Measurements from ENCODE around the gene C7orf57.
"Not testable (repeated sequence)": the region's sequence is repeated elsewhere in the genome, so short reads cannot be mapped to it uniquely, and the experiment has no call there.

Gene C7orf57
- total RNA-seq = 0.35 to 0.77 (median 0.69) reads per million in 3 donors

DNA sequence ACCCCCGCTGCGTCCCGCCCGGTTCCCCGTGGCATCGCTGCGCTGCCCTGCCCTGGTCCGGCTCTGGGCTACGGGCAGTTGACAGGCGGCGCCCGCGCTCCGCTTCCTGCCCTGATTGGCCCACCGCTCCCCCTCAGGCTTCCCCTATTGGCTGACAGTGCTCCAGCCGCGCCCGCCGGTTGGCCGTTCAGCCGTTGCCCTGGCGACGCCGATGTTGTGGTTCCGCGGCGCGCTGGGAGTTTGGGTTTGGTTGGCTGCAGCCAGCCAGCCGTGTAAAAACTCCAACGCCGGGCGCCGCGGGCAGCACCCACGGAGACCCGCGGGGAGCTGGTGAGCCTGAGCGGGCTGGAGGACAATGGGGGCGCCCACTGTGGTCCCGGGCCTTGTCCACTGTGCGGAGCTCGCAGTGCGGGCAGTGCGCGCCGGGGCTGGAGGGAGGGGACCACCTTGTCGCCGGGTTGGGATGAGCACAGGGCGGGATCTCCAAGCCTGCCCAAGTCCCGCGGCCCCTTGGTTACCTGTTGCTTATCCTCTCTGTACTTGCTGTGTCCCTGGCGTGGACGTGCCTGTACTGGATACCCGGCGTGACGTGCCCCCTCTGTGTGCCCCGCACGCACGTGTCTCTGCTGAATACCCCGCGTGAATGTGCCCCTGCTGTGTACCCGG lies at the start of gene C7orf57:
Gene C7orf57, plus strand, starts transcription at position 243 of the 666 bp plus-strand sequence. CDS start 766 bp downstream, outside the sequence.
- Histone ChIP-seq H3K4me3 (ENCODE audit: insufficient read depth, low read depth, low read length, poor library complexity, severe bottlenecking) (peak within 1 kb of the TSS; percentile 58), H3K36me3 (ENCODE audit: control insufficient read depth, insufficient read depth, low read length) (no peaks in the 10 kb centered on the region), H3K9me3 (ENCODE audit: control insufficient read depth, low read length) (no peaks in the 10 kb centered on the region), H3K27ac (ENCODE audit: insufficient read depth, low read length, poor library complexity, severe bottlenecking) (no peak within 1 kb of the TSS), H3K4me1 (ENCODE audit: control insufficient read depth, insufficient read depth, low read length, poor library complexity, severe bottlenecking) (peaks cover 8% of the 10 kb centered on the region), H3K27me3 (replicated peaks; ENCODE audit: control insufficient read depth, insufficient read depth, low read length, poor library complexity, severe bottlenecking) (peaks cover 6% of the 10 kb centered on the region)
- peak; percentile 84 to 87 (median 86) for DNase-seq

- Histone ChIP-seq H3K4me3 (ENCODE audit: insufficient read depth, low read depth, low read length, poor library complexity, severe bottlenecking) (no peak overlapping the region), H3K36me3 (ENCODE audit: control insufficient read depth, insufficient read depth, low read length) (no peaks in the 10 kb centered on the region), H3K9me3 (ENCODE audit: control insufficient read depth, low read length) (no peaks in the 10 kb centered on the region), H3K27ac (ENCODE audit: insufficient read depth, low read length, poor library complexity, severe bottlenecking) (no peak overlapping the region), H3K27me3 (replicated peaks; ENCODE audit: control insufficient read depth, insufficient read depth, low read length, poor library complexity, severe bottlenecking) (no peaks in the 10 kb centered on the region), H3K4me1 (ENCODE audit: control insufficient read depth, insufficient read depth, low read length, poor library complexity, severe bottlenecking) (peaks cover 4% of the 10 kb centered on the region)
- no peak for DNase-seq
Observed at GRCh38 chr7:47988496-47989386, 46.6 kb upstream of the C7orf57 start.

DNA sequence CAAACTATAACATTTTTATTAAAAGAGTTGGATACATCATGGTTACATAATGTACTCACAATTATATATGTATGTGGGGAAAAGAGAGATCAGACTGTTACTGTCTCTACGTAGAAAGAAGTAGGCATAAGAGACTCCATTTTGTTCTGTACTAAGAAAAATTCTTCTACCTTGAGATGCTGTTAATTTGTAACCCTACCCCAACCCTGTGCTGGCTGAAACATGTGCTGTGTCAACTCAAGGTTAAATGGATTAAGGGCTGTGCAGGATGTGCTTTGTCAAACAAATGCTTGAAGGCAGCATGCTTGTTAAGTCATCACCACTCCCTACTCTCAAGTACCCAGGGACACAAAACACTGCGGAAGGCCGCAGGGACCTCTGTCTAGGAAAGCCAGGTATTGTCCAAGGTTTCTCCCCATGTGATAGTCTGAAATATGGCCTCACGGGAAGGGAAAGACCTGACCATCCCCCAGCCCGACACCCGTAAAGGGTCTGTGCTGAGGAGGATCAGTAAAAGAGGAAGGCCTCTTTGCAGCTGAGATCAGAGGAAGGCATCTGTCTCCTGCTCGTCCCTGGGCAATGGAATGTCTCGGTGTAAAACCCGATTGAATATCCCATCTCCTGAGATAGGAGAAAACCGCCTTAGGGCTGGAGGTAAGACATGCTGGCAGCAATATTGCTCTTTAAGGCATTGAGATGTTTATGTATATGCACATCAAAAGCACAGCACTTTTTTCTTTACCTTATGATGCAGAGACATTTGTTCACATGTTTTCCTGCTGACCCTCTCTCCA lies 45.5 kb upstream of the C7orf57 start:
- H3K27me3 ChIP-seq (replicated peaks; ENCODE audit: control insufficient read depth, insufficient read depth, low read length, poor library complexity, severe bottlenecking); DNase-seq; H3K4me3 ChIP-seq (ENCODE audit: insufficient read depth, low read depth, low read length, poor library complexity, severe bottlenecking); H3K27ac ChIP-seq (ENCODE audit: insufficient read depth, low read length, poor library complexity, severe bottlenecking); H3K9me3 ChIP-seq (ENCODE audit: control insufficient read depth, low read length); H3K4me1 ChIP-seq (ENCODE audit: control insufficient read depth, insufficient read depth, low read length, poor library complexity, severe bottlenecking); H3K36me3 ChIP-seq (ENCODE audit: control insufficient read depth, insufficient read depth, low read length): not testable (repeated sequence)

GRCh38 chr7:47990592-47990991 lies 44.8 kb upstream of the C7orf57 start:
- peaks cover 4% of the 10 kb centered on the region for H3K4me1 ChIP-seq (ENCODE audit: control insufficient read depth, insufficient read depth, low read length, poor library complexity, severe bottlenecking)
- H3K27me3 ChIP-seq (replicated peaks; ENCODE audit: control insufficient read depth, insufficient read depth, low read length, poor library complexity, severe bottlenecking) = no peaks in the 10 kb centered on the region
- no peak overlapping the region for H3K4me3 ChIP-seq (ENCODE audit: insufficient read depth, low read depth, low read length, poor library complexity, severe bottlenecking)
- no peaks in the 10 kb centered on the region for H3K36me3 ChIP-seq (ENCODE audit: control insufficient read depth, insufficient read depth, low read length)
- no peak overlapping the region for H3K27ac ChIP-seq (ENCODE audit: insufficient read depth, low read length, poor library complexity, severe bottlenecking)
- no peaks in the 10 kb centered on the region for H3K9me3 ChIP-seq (ENCODE audit: control insufficient read depth, low read length)
- DNase-seq = no peak

DNA sequence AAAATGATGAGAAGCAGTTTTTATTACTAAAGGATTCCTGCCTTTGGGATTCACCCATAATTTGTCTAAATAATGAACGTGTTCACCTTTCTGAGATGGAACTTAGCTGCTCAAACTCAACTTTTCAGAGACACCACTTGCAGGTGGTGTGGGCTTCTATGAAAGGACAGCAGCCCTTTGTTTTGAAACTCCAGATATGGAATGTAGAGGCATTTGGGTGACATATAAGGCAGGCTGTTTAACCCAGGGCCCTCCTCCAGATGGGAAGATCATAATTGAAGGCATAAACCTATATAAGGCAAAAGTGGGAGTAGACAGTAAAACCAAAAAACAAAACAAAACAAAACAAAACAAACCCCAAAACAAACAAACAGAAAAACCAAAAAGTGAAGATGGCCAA lies 44.1 kb upstream of the C7orf57 start:
- Histone ChIP-seq H3K36me3 (ENCODE audit: control insufficient read depth, insufficient read depth, low read length) (no peaks in the 10 kb centered on the region), H3K9me3 (ENCODE audit: control insufficient read depth, low read length) (no peaks in the 10 kb centered on the region), H3K27me3 (replicated peaks; ENCODE audit: control insufficient read depth, insufficient read depth, low read length, poor library complexity, severe bottlenecking) (no peaks in the 10 kb centered on the region), H3K27ac (ENCODE audit: insufficient read depth, low read length, poor library complexity, severe bottlenecking) (peak overlapping the region; percentile 54), H3K4me1 (ENCODE audit: control insufficient read depth, insufficient read depth, low read length, poor library complexity, severe bottlenecking) (peaks cover 4% of the 10 kb centered on the region), H3K4me3 (ENCODE audit: insufficient read depth, low read depth, low read length, poor library complexity, severe bottlenecking) (peak overlapping the region; percentile 55)
- no peak for DNase-seq

- Histone ChIP-seq H3K27ac (ENCODE audit: insufficient read depth, low read length, poor library complexity, severe bottlenecking) (peak overlapping the region; percentile 54), H3K27me3 (replicated peaks; ENCODE audit: control insufficient read depth, insufficient read depth, low read length, poor library complexity, severe bottlenecking) (no peaks in the 10 kb centered on the region), H3K36me3 (ENCODE audit: control insufficient read depth, insufficient read depth, low read length) (no peaks in the 10 kb centered on the region), H3K4me3 (ENCODE audit: insufficient read depth, low read depth, low read length, poor library complexity, severe bottlenecking) (peak overlapping the region; percentile 55), H3K9me3 (ENCODE audit: control insufficient read depth, low read length) (no peaks in the 10 kb centered on the region), H3K4me1 (ENCODE audit: control insufficient read depth, insufficient read depth, low read length, poor library complexity, severe bottlenecking) (peaks cover 4% of the 10 kb centered on the region)
- DNase-seq = peak; percentile 61 to 69 (median 68)
Observed at GRCh38 chr7:47991741-47992311, 43.5 kb upstream of the C7orf57 start.

GRCh38 chr7:47992446-47992845 lies 42.9 kb upstream of the C7orf57 start:
- Histone ChIP-seq H3K4me3 (ENCODE audit: insufficient read depth, low read depth, low read length, poor library complexity, severe bottlenecking) (no peak overlapping the region), H3K9me3 (ENCODE audit: control insufficient read depth, low read length) (no peaks in the 10 kb centered on the region), H3K36me3 (ENCODE audit: control insufficient read depth, insufficient read depth, low read length) (no peaks in the 10 kb centered on the region), H3K27ac (ENCODE audit: insufficient read depth, low read length, poor library complexity, severe bottlenecking) (peak overlapping the region; percentile 54), H3K4me1 (ENCODE audit: control insufficient read depth, insufficient read depth, low read length, poor library complexity, severe bottlenecking) (peaks cover 4% of the 10 kb centered on the region), H3K27me3 (replicated peaks; ENCODE audit: control insufficient read depth, insufficient read depth, low read length, poor library complexity, severe bottlenecking) (no peaks in the 10 kb centered on the region)
- no peak for DNase-seq

DNA sequence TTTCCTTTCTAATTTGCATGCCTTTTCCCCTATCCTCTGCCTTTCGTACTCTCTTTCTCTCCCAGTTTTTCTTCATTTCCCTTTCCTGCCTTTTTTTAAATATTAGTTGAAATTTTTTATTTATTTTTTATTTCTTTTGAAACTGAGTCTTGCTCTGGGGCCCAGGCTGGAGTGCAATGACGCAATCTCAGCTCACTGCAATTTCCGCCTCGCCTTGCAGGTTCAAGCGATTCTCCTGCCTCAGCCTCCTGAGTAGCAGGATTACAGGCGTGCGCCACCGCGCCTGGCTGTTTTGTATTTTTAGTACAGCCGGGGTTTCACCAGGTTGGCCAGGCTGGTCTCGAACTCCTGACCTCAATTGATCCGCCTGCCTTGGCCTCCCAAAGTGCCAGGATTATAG lies 35.9 kb upstream of the C7orf57 start:
- DNase-seq = no peak
- Histone ChIP-seq H3K9me3 (ENCODE audit: control insufficient read depth, low read length) (no peaks in the 10 kb centered on the region), H3K4me1 (ENCODE audit: control insufficient read depth, insufficient read depth, low read length, poor library complexity, severe bottlenecking) (no peaks in the 10 kb centered on the region), H3K36me3 (ENCODE audit: control insufficient read depth, insufficient read depth, low read length) (no peaks in the 10 kb centered on the region), H3K27ac (ENCODE audit: insufficient read depth, low read length, poor library complexity, severe bottlenecking) (no peak overlapping the region), H3K27me3 (replicated peaks; ENCODE audit: control insufficient read depth, insufficient read depth, low read length, poor library complexity, severe bottlenecking) (no peaks in the 10 kb centered on the region), H3K4me3 (ENCODE audit: insufficient read depth, low read depth, low read length, poor library complexity, severe bottlenecking) (no peak overlapping the region)

- not testable (repeated sequence) for H3K27me3 ChIP-seq (replicated peaks; ENCODE audit: control insufficient read depth, insufficient read depth, low read length, poor library complexity, severe bottlenecking); H3K36me3 ChIP-seq (ENCODE audit: control insufficient read depth, insufficient read depth, low read length); H3K4me3 ChIP-seq (ENCODE audit: insufficient read depth, low read depth, low read length, poor library complexity, severe bottlenecking); H3K27ac ChIP-seq (ENCODE audit: insufficient read depth, low read length, poor library complexity, severe bottlenecking); H3K4me1 ChIP-seq (ENCODE audit: control insufficient read depth, insufficient read depth, low read length, poor library complexity, severe bottlenecking); H3K9me3 ChIP-seq (ENCODE audit: control insufficient read depth, low read length); DNase-seq
Observed at GRCh38 chr7:48000164-48000563, 35.2 kb upstream of the C7orf57 start.
